Measurements from ENCODE around the gene AP1S3. TPM values are rescaled to one million over a fixed set of nuclear protein-coding genes. Genes with fewer than 3 reads are reported as not detected.
A peak's percentile ranks its signal among the peaks of the same experiment; 100 is the strongest.

AP1S3 gene
- polyA plus RNA-seq, 2 of the 4 experiments (the other 2 are of a cell fraction) = 42.9 to 57.0 TPM

GRCh38 chr2:223835701-223836532 lies 1.5 kb downstream of the AP1S3 start:
- TF ChIP-seq, protein P1, sequence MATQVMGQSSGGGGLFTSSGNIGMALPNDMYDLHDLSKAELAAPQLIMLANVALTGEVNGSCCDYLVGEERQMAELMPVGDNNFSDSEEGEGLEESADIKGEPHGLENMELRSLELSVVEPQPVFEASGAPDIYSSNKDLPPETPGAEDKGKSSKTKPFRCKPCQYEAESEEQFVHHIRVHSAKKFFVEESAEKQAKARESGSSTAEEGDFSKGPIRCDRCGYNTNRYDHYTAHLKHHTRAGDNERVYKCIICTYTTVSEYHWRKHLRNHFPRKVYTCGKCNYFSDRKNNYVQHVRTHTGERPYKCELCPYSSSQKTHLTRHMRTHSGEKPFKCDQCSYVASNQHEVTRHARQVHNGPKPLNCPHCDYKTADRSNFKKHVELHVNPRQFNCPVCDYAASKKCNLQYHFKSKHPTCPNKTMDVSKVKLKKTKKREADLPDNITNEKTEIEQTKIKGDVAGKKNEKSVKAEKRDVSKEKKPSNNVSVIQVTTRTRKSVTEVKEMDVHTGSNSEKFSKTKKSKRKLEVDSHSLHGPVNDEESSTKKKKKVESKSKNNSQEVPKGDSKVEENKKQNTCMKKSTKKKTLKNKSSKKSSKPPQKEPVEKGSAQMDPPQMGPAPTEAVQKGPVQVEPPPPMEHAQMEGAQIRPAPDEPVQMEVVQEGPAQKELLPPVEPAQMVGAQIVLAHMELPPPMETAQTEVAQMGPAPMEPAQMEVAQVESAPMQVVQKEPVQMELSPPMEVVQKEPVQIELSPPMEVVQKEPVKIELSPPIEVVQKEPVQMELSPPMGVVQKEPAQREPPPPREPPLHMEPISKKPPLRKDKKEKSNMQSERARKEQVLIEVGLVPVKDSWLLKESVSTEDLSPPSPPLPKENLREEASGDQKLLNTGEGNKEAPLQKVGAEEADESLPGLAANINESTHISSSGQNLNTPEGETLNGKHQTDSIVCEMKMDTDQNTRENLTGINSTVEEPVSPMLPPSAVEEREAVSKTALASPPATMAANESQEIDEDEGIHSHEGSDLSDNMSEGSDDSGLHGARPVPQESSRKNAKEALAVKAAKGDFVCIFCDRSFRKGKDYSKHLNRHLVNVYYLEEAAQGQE (IDR thresholded peaks at IDR 0.05) = no peak
- TF ChIP-seq SMC3 (IDR thresholded peaks at IDR 0.05) (no peak), ELK1 (IDR thresholded peaks at IDR 0.05; ENCODE audit: low read depth, low read length) (no peak), FOSB (CRISPR knock-in tag; IDR thresholded peaks at IDR 0.05) (no peak), POLR2A (IDR thresholded peaks at IDR 0.05; ENCODE audit: low read length) (no peak), NPAS2 (CRISPR knock-in tag; IDR thresholded peaks at IDR 0.05; ENCODE audit: borderline replicate concordance) (no peak), CTCF (IDR thresholded peaks at IDR 0.05) (no peak), CHD4 (IDR thresholded peaks at IDR 0.05; ENCODE audit: borderline replicate concordance) (0 out of 2 replicates have a peak, but pooled peaks have one; percentile 4)
- TF ChIP-seq, protein P2, sequence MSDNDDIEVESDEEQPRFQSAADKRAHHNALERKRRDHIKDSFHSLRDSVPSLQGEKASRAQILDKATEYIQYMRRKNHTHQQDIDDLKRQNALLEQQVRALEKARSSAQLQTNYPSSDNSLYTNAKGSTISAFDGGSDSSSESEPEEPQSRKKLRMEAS (IDR thresholded peaks at IDR 0.05) = no peak
- Histone ChIP-seq H3K4me3 (peak overlapping the region; percentile 96), H3K4me1 (peaks cover 29% of the 10 kb centered on the region), H3K27ac (peak overlapping the region; percentile 89 to 90), H3K9me3 (no peaks in the 10 kb centered on the region), H3K4me2 (peak overlapping the region; percentile 96)
- DNase-seq (ENCODE audit: low read depth in 1 of 2, low spot score in 1 of 2) = no peak
- ChIA-PET CTCF (interaction anchor here (0.7 to 1.6 kb wide), 7 partner anchors 12 to 75 kb away, joined by 3 to 5 read pairs (median 3); no protein-coding TSS in a partner anchor), POLR2A (no interaction called here)
- FAIRE-seq = no peak
- ATAC-seq = no peak
- 30% methylated on average over 15 of the region's 15 CpGs for WGBS (ENCODE audit: missing lambda C conversion rate)

DNA sequence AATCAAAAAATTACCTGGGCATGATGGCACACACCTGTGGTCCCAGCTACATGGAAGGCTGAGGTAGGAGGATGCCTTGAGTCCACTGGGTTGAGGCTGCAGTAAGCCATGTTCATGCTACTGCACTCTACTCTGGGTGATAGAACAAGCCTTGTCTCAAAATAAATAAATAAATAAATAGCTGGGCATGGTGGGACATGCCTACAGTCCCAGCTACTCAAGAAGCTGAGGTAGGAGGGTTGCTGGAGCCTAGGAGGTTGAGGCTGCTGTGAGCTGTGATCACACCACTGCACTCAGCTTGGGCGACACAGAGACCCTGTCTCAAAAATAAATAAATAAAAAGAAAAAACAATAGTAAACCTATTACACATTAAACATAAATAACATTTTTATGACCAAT lies 3.0 kb downstream of the AP1S3 start:
- POLR2A ChIA-PET = no interaction called here
- Histone ChIP-seq H3K4me2 (peak overlapping the region; percentile 6; the same call in 1 of the 3 replicates), H3K4me3 (no peak overlapping the region), H3K27ac (peak overlapping the region in 1 of 2 experiments; percentile 54; a peak in 3 of 6 replicates), H3K4me1 (peaks cover 29% of the 10 kb centered on the region), H3K9me3 (no peaks in the 10 kb centered on the region)
- no peak for DNase-seq (ENCODE audit: low read depth in 1 of 2, low spot score in 1 of 2)
- TF ChIP-seq HOXB13 (CRISPR knock-in tag; IDR thresholded peaks at IDR 0.05; ENCODE audit: low read depth) (no peak), ATOH8 (CRISPR knock-in tag; IDR thresholded peaks at IDR 0.05; ENCODE audit: low read depth) (no peak), SMC3 (IDR thresholded peaks at IDR 0.05) (no peak), KDM1A (IDR thresholded peaks at IDR 0.05; ENCODE audit: low read depth) (no peak), TP53 (CRISPR knock-in tag; IDR thresholded peaks at IDR 0.05) (no peak), KDM5A (IDR thresholded peaks at IDR 0.05) (no peak), FOSB (CRISPR knock-in tag; IDR thresholded peaks at IDR 0.05) (no peak), USF2 (IDR thresholded peaks at IDR 0.05) (no peak), MAFK (IDR thresholded peaks at IDR 0.05; ENCODE audit: partially characterized antibody) (no peak), NR3C1 (IDR thresholded peaks at IDR 0.05) (no peak), CBX8 (IDR thresholded peaks at IDR 0.05) (no peak), FOSL2 (IDR thresholded peaks at IDR 0.05) (no peak), FOSL2 (CRISPR knock-in tag; IDR thresholded peaks at IDR 0.05) (no peak), CEBPB (IDR thresholded peaks at IDR 0.05) (no peak)
- TF ChIP-seq, protein P1 (IDR thresholded peaks at IDR 0.05) = no peak
- TF ChIP-seq, protein P3, sequence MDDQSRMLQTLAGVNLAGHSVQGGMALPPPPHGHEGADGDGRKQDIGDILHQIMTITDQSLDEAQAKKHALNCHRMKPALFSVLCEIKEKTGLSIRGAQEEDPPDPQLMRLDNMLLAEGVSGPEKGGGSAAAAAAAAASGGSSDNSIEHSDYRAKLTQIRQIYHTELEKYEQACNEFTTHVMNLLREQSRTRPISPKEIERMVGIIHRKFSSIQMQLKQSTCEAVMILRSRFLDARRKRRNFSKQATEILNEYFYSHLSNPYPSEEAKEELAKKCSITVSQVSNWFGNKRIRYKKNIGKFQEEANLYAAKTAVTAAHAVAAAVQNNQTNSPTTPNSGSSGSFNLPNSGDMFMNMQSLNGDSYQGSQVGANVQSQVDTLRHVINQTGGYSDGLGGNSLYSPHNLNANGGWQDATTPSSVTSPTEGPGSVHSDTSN (IDR thresholded peaks at IDR 0.05) = no peak
- no peak for FAIRE-seq
- WGBS (ENCODE audit: missing lambda C conversion rate) = 100% methylated on average over 1 of the region's 1 CpG
- no peak for ATAC-seq
- CTCF ChIA-PET = interaction anchor here (0.8 to 1.5 kb wide), 4 partner anchors 9 to 73 kb away, joined by 3 to 5 read pairs (median 4); no protein-coding TSS in a partner anchor
